Hindlimb muscle (tissue), 1 donor: Measurements from ENCODE around the gene SS18. TPM values are rescaled to one million over a fixed set of nuclear protein-coding genes. Genes with fewer than 3 reads are reported as not detected.
"Not testable (repeated sequence)": the region's sequence is repeated elsewhere in the genome, so short reads cannot be mapped to it uniquely, and the experiment has no call there.

ENCODE experiments used
- DNase-seq: peaks from one replicate; pipeline ENCODE4 v3.0.0-alpha.2; 2013
- polyA plus RNA-seq: library from polyadenylated mRNA; unstranded; fragments of 120-200 nt; gene quantifications from one replicate; pipeline ENCODE4 v1.2.1, GENCODE V29; 2013; ENCODE audit not compliant: insufficient read length

The SS18 gene
- 36.5 TPM for polyA plus RNA-seq

DNA sequence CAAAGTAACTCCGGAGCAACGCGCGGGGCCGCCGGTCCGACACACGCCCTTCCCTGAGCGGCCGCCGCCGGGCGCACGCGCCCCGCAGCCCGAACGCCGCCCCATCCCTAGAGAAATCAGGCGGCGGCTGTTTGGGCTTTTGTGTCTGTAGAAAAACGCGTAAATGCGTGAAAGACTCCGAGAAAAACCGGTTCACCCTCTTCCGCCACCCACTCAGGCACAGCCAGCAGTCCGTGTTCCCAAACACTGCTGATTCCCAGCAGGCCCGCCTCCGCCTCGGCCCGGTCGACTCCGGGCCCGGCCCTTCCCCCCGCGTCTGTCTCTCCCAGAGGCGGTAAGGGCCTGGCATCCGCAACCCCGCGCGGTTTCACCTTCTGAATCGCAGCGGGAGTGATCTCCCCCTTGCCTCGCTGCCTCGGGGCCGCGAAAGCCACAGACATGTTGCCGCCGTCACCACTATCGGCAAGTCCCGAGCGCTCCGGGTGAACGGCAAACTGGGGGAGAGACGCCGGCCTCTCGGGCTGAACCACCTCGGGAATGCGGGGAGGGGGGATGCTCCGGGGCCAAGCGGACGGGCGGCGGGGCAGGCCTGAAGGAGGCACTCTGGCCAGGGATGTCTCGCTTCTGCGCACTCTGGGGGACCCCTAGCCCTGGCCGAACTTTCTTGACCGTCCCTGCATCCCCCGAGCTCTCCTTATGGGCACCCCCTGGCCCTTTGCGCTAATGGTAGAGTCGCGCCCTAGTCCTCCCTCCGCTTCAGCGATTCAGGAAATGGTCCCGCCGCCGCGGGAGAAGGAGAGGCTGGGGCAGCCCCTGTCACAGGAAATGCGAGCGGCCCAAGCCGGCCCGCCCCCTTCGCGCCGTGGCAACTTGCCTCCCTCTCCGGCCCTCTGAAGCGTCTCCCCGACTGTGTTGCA is at the start of gene SS18:
Gene SS18, minus strand, starts transcription at position 484 of the 917 bp plus-strand sequence. Its CDS starts 44 bp downstream, at position 440.
- DNase-seq, result peak; percentile 95

DNA sequence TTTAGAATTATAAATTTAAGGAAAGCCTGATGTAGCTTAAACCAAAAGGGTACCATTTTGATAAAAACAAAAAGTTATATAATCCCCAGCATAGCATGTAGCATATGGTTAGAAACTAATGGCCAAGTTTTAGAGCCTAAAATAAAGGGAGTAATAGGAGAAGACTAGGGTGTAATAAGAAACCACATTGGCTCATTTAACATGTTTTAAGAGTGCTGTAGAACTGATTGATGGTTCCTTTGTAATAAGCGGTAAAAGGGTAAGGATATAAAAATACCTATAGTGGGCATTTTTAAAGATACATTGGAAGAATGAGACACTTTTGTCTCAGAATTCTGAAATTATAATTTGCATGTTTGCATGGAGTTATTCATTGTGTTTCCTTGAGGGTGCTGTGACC is 45.1 kb upstream of the SS18 start:
- no peak for DNase-seq

GRCh38 chr18:26134107-26134506 is 43.7 kb upstream of the SS18 start:
- DNase-seq, result no peak

DNA sequence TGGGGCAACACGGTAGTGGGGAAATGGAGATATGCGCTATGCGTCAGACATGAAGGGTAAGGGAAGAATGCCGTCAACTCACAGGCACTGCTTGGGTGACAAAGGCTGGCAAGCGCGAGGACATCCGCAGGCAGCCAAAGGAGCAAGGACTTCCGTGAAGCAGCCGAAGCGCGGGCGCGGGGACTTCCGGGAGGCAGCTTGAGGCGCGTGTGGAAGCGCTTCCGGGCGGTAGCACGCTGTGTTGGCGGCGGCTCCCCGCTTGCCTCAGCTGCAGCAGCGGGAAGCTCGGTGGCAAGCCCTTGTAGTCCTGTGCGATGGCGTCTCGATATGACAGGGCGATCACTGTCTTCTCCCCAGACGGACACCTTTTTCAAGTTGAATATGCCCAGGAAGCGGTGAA is 43.2 kb upstream of the SS18 start, which contains the start of gene PSMA8:
Gene PSMA8, plus strand, starts transcription at position 218 of the 400 bp plus-strand sequence. Its CDS starts 97 bp downstream, at position 315.
- no peak for DNase-seq

GRCh38 chr18:26128192-26128591 is 37.8 kb upstream of the SS18 start:
- not testable (repeated sequence) for DNase-seq

DNA sequence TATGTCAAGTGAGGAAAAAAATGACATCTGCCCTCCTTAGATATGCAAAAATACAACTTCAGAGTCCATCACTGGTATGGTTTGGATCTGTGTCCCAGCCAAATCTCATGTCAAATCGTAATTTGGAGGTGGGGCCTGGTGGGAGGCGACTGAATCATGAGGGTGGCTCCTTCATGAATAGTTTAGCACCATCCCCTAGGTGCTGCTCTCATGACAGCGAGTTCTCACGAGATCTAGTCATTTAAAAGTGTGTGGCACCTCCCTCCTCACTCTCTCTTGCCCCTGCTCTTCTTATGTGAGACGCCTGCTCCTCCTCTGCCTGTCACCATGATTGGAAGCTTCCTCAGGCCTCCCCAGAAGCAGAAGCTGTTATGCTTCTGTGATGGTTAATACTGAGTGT is 37.4 kb upstream of the SS18 start:
- DNase-seq, result no peak

- not testable (repeated sequence) for DNase-seq
Observed at GRCh38 chr18:26121994-26122393, 31.6 kb upstream of the SS18 start.

DNA sequence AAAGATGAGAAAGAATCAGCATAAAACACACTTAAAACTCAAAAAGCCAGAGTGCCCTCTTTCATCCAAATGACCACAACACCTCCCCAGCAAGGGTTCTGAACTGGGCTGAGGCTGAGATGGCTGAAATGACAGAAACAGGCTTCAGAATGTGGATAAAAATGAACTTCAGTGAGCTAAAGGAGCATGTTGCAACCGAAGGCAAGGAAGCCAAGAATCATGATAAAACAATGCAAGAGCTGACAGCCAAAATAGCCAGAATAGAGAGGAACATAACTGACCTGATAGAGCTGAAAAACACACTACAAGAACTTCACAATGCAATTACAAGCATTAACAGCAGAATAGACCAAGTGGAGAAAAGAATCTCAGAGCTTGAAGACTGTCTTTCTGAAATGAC is 31.1 kb upstream of the SS18 start:
- no peak for DNase-seq

DNA sequence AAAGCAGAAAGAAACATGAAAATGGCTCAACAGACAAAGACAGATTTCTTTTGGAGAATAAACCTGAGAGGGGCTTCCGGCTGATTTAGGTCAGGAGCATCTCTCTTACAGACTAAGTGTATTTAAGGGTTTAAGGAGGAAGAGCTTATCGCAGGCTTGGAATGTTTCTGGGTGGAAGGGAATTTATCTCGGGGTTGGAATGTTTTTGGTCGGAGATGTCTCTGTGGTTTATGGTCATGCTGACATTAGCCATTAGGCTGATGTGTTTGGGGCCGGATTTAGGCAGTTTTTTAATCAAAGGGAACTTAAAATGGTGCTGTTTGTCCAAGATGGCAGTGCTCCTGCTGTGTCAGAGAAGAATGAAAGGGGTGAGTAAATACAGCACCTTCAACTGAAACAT is 28.8 kb upstream of the SS18 start:
- no peak for DNase-seq

- DNase-seq, result no peak
Observed at GRCh38 chr18:26104035-26104434, 13.6 kb upstream of the SS18 start.

GRCh38 chr18:26103579-26103978 is 13.2 kb upstream of the SS18 start:
- no peak for DNase-seq

DNA sequence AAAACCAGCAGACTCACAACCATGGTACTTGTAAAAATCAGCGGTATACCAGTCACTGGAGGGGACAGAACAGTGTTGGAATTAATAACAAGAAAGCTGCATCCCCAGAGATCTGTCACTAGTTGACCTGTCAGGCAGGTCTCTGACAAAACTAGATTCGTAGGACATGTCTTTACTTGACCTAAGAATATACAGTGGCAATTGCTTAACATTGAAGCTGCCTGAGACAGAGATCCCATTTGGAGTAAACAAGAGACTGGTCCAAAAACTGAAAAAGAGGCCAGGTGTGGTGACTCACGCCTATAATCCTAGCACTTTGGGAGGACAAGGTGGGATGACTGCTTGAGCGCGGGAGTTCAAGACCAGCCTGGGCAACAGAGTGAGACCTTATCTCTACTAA is 7.2 kb upstream of the SS18 start:
- DNase-seq, result no peak

GRCh38 chr18:26096852-26097251 is 6.4 kb upstream of the SS18 start:
- no peak for DNase-seq

DNA sequence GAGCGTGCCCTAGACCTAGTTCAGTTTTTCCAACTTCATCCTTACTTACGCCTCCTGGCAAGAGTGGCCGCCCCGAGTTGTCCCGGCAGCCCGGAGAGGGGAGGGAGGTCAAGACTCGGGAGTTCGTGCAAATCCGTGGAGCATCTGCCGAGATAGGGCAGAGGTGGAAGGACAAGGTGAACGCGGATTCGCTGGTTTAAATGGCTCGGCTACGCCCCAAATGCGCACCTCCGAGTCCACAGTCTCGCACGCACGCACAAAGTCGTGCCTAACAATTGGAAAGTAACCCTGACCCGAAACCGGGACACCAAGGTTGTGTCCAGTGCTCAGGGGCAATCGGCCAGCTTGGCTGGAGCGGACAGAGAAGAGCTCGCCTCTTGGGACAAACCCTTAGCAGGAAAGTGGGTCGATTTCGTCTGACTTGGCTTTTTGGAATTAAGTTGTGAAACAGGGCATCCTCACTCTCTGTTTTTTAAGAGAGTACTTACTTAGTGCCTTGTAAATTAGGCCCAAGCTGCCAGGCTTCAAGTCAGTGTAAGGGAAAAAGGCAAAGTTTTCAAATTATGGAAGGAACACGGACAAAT is 726 bp upstream of the SS18 start:
- DNase-seq, result no peak

- peak; percentile 15 for DNase-seq
Observed at GRCh38 chr18:26089293-26090129, 902 bp downstream of the SS18 start.

DNA sequence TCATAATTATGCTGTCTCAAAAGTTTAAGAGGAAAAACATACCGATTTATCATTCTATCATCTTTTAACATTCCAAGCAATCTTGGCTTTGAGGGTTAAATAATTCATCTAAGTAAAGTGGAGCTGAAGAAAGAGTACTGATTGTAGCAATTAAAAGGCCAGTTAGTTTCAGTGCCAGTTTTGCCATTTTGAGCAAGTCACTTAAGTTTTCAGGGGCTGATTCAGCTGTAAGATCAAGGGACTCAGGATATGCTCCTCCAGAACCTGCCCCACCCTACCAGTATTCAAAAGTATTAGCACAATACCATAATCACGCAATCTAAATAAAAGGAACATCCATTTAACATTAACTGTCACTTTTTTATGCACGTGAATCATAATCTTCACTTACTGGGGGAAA is 1.9 kb downstream of the SS18 start:
- no peak for DNase-seq

DNA sequence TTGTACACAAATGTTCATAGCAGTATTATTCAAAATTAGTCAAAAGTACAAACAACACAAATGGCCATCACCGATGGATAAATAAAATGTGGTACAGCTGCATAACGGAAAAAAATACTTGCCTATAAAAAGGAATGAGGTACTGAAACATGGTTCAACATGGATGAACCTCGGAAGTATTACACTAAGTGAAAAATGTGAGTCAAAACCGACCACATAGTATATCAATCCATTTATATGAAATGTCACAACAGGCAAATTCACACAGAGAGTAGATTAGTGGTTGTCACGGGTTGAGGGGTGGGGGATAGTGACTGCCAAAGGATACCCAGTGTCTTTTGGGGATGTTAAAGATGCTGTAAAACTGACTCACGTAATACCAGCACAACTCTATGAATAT is 3.5 kb downstream of the SS18 start:
- no peak for DNase-seq

GRCh38 chr18:26085056-26085455 is 5.4 kb downstream of the SS18 start:
- DNase-seq, result no peak

DNA sequence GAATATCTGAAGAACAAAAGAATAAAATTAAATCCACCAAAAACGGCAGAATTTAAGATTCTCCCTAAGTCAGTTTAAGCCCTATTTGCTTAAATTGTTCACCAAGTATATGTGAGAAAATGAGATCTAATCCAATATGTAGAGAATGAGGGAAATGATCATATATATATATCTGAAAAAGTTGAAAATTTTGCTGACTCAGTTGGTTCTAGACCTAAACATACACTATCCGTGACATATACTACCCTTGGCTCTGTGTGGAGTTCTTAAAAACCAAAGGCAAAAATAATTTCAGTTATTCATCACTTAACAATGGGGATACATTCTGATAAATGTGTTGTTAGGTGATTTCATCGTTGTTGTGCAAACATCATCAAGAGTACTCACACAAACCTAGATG is 7.3 kb downstream of the SS18 start:
- DNase-seq, result no peak

GRCh38 chr18:26082475-26082874 is 7.9 kb downstream of the SS18 start:
- DNase-seq, result no peak

DNA sequence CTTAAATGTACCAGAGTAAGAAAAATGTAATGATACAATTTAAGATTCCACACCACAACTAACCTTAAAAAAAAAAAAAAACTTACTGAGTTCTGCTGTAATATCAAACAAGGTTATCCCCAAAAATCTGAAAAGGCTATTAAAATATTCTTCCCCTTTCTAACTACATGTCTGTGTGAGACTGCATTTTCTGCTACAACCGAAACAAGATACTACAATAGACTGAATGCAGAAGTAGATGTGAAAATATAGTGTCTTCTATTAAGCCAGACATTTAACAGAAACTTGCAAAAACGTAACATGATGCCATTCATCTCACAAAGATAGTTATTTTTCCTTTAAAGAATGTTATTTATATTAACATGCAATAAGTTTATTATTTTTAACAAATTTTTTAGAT is 16.2 kb downstream of the SS18 start:
- no peak for DNase-seq

DNA sequence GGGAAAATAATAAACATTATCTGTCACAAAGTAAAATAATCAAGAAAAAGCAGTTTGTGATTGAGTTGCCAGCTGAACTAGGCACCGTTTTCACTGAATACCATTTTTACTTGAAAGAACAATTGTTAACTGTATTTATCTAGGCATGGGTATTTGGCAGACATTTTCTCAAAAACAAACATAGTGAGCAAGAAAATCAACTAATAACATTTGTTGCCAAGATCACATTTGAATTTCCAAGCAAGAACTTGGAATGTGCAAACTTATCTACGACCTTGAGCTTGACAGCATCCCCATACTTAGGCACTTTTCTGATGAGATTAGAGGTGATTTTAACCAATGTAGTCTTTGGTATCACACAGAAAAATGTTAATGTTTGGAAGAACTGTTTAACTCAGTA is 16.7 kb downstream of the SS18 start:
- no peak for DNase-seq

DNA sequence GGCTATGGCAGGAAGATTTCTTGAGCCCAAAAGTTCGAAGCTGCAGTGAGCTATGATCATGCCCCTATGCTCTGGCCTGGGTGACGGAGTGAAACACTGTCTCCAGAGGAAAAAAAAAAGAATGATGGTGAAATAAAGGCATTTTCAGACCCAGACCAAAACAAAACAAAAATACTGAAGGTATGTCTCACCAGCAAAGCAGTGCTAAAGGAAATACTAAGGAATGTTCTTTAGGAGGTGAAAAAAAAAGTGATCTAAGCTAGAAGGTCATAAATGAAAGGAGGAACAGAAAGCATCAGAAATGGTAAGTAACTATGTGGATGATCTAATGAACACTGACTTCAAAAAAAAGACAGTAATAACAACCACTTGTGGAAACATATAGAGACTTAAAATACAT is 18.7 kb downstream of the SS18 start:
- no peak for DNase-seq
